Left lobe of liver (tissue), 2 donors: ENCODE data around the gene MUL1. TPM values are rescaled to one million over a fixed set of nuclear protein-coding genes. Genes with fewer than 3 reads are reported as not detected.
A peak's percentile ranks its signal among the peaks of the same experiment; 100 is the strongest.
"Not testable (repeated sequence)": the region's sequence is repeated elsewhere in the genome, so short reads cannot be mapped to it uniquely, and the experiment has no call there.

Source experiments
- ATAC-seq: fragments of 200-7000 bp; cut with Tn5 transposase; one replicate; pipeline ENCODE4 v1.9.1; 2020; ENCODE audit warnings: mild to moderate bottlenecking, moderate library complexity
- DNase-seq: peaks from one replicate; pipeline ENCODE4 v3.0.0-alpha.2; 2020; ENCODE audit warnings: low spot score
- total RNA-seq: library from RNA; stranded (reverse); gene quantifications from one replicate; pipeline ENCODE4 v1.2.1, GENCODE V29; 2021
- donor health status: DM: no; HTN: no; CAD: no; lungs with moderate emphysema.
- donor health status: DM: no; HTN: yes; CAD: no.

MUL1 gene
- total RNA-seq, 1 donor from 2014 or later: 16.9 TPM

GRCh38 chr1:20519609-20520262 is 11.8 kb upstream of the MUL1 start:
- ATAC-seq, DNase-seq: not testable (repeated sequence)

GRCh38 chr1:20511518-20512428 is 3.8 kb upstream of the MUL1 start:
- DNase-seq: no peak
- no peak for ATAC-seq

GRCh38 chr1:20508411-20508771 is 440 bp upstream of the MUL1 start:
- DNase-seq (no peak), ATAC-seq (no peak)

GRCh38 chr1:20507248-20507563 is 745 bp downstream of the MUL1 start:
- ATAC-seq: peak; percentile 4
- DNase-seq: no peak

GRCh38 chr1:20505488-20505887 is 2.5 kb downstream of the MUL1 start:
- no peak for DNase-seq
- no peak for ATAC-seq

- ATAC-seq: no peak
- DNase-seq: no peak
Measured at GRCh38 chr1:20500716-20501115, 7.2 kb downstream of the MUL1 start.

GRCh38 chr1:20499718-20500117 is 8.2 kb downstream of the MUL1 start:
- DNase-seq (no peak), ATAC-seq (no peak)

- DNase-seq (no peak), ATAC-seq (no peak)
Measured at GRCh38 chr1:20499105-20499504, 8.8 kb downstream of the MUL1 start.

- no peak for ATAC-seq
- no peak for DNase-seq
Measured at GRCh38 chr1:20498116-20498515, 9.8 kb downstream of the MUL1 start.

- DNase-seq: no peak
- ATAC-seq: no peak
Measured at GRCh38 chr1:20497506-20497905, 10.4 kb downstream of the MUL1 start.

GRCh38 chr1:20496725-20497383 is 11.1 kb downstream of the MUL1 start:
- DNase-seq, ATAC-seq: not testable (repeated sequence)

- no peak for ATAC-seq
- no peak for DNase-seq
Measured at GRCh38 chr1:20496241-20496661, 11.7 kb downstream of the MUL1 start.

GRCh38 chr1:20495661-20496060 is 12.3 kb downstream of the MUL1 start:
- no peak for DNase-seq
- no peak for ATAC-seq

- ATAC-seq (no peak), DNase-seq (no peak)
Measured at GRCh38 chr1:20494609-20495311, 13.2 kb downstream of the MUL1 start.

- DNase-seq: peak; percentile 84
Measured at GRCh38 chr1:20493839-20494608, 13.9 kb downstream of the MUL1 start.

GRCh38 chr1:20493309-20493708 is 14.6 kb downstream of the MUL1 start:
- ATAC-seq (no peak), DNase-seq (no peak)

More at GRCh38 chr1:20493839-20494608, 13.9 kb downstream of the MUL1 start:
- peak; percentile 98 for ATAC-seq

GRCh38 chr1:20492751-20493150 is 15.2 kb downstream of the MUL1 start:
- ATAC-seq (no peak), DNase-seq (no peak)

- DNase-seq: no peak
- no peak for ATAC-seq
Measured at GRCh38 chr1:20491866-20492265, 16.1 kb downstream of the MUL1 start.

- DNase-seq (no peak), ATAC-seq (no peak)
Measured at GRCh38 chr1:20491178-20491577, 16.8 kb downstream of the MUL1 start.

- DNase-seq (no peak), ATAC-seq (no peak)
Measured at GRCh38 chr1:20487236-20487590, 20.7 kb downstream of the MUL1 start.
